H1 (cell line): Measurements from ENCODE around the gene KCNAB3. TPM values are rescaled to one million over a fixed set of nuclear protein-coding genes. Genes with fewer than 3 reads are reported as not detected.

Experiments used
- CEBPB ChIP-seq: IDR thresholded peaks from 2 replicates; pipeline ENCODE4 v1.6.1; 2012; ENCODE audit warnings: low read depth, low read length
- CHD2 ChIP-seq: IDR thresholded peaks from 2 replicates; pipeline ENCODE4 v1.6.1; 2012; ENCODE audit warnings: low read length, improper control_type of control experiment
- EZH2 ChIP-seq: fragments of 200-600 bp; sonication (generic); IDR thresholded peaks from 2 replicates; pipeline ENCODE4 v1.7.1; 2012; ENCODE audit warnings: low read depth, mild to moderate bottlenecking, moderate library complexity, low read length, inconsistent platforms; ENCODE audit not compliant: severe bottlenecking
- HDAC6 ChIP-seq: IDR thresholded peaks from one replicate; pipeline ENCODE4 v1.7.1; 2012; ENCODE audit warnings: low read depth, mild to moderate bottlenecking, inconsistent platforms, low read length, moderate library complexity
- NRF1 ChIP-seq: IDR thresholded peaks from 2 replicates; pipeline ENCODE4 v1.6.1; 2011; ENCODE audit warnings: mild to moderate bottlenecking, low read depth, low read length, improper control_type of control experiment
- POLR2A ChIP-seq, 2 experiments: IDR thresholded peaks; 1 replicate in 1 of 2; 2 replicates in 1 of 2; pipeline ENCODE4 v1.6.1; 2011; ENCODE audit warnings: low read depth in 2 of 2, low read length in 2 of 2, mild to moderate bottlenecking in 2 of 2; ENCODE audit errors: control extremely low read depth in 1 of 2
- RBBP5 ChIP-seq: IDR thresholded peaks from 2 replicates; pipeline ENCODE4 v1.7.1; 2012; ENCODE audit warnings: low read depth, mild to moderate bottlenecking, inconsistent platforms, low read length, moderate library complexity, borderline replicate concordance
- RXRA ChIP-seq: IDR thresholded peaks from 2 replicates; pipeline ENCODE4 v1.6.1; 2011; ENCODE audit warnings: low read depth, mild to moderate bottlenecking, low read length, moderate library complexity; ENCODE audit not compliant: insufficient read depth
- polyA plus RNA-seq, 7 experiments: library from polyadenylated mRNA; depleted of rRNA in 3 of 7; stranded (reverse) in 5 of 7; unstranded in 2 of 7; fragments of >200 nt in 5 of 7; fragments of 200-250 nt in 2 of 7; gene quantifications; 1 replicate in 5 of 7; 2 replicates in 1 of 7; 4 replicates in 1 of 7; pipeline versions ENCODE4 v1.2.1 to v1.2.3, GENCODE V29; 2011 to 2013; ENCODE audit warnings: missing spikeins in 2 of 7, mixed read lengths in 2 of 7
- total RNA-seq: library from RNA; stranded (reverse); fragmentation: NEBNext Ultra II Directional; extraction: Animal tissue kit (Norgen Biotek cat#: 25700); gene quantifications from 2 replicates; pipeline ENCODE4 v1.2.1, GENCODE V29; 2021

Gene KCNAB3
- total and polyA plus RNA-seq, 2 of the 8 experiments (the other 6 are each of a cell fraction or from before 2014, with no cell fraction given) = 1.7 to 2.4 TPM

- TF ChIP-seq RXRA (no peak), CEBPB (no peak), RBBP5 (no peak), NRF1 (no peak), EZH2 (no peak), CHD2 (no peak), POLR2A (IDR thresholded peaks at IDR 0.05; ENCODE audit: control extremely low read depth in 1 of 2, low read depth in 2 of 2, low read length in 2 of 2) (no peak), HDAC6 (no peak)
These were observed 21.6 kb upstream of the KCNAB3 start (continued) for GRCh38 chr17:7951143-7951792.
